MM.1S (cell line): ENCODE measurements around the gene TEDDM1.

Experiments
- DNase-seq: peaks from one replicate; pipeline ENCODE4 v3.0.0-alpha.2; 2015
- H2AFZ ChIP-seq: fragments of 300-600 bp; sonication (generic); 2 replicates; pipeline ENCODE4 v1.6.0; 2016; ENCODE audit warnings: antibody characterized with exemption, low read length
- H3F3A ChIP-seq: fragments of 300-600 bp; sonication (generic); 2 replicates; pipeline ENCODE4 v1.6.1; 2016; ENCODE audit warnings: mild to moderate bottlenecking, antibody characterized with exemption, low read length, moderate library complexity, mixed read lengths; ENCODE audit not compliant: insufficient read depth
- H3K27ac ChIP-seq: fragments of 300-600 bp; sonication (generic); 2 replicates; pipeline ENCODE4 v1.5.1; 2016; ENCODE audit warnings: mild to moderate bottlenecking, low read length
- H3K27me3 ChIP-seq: fragments of 300-600 bp; sonication (generic); replicated peaks from 2 replicates; pipeline ENCODE4 v1.6.0; 2016; ENCODE audit warnings: low read length; ENCODE audit not compliant: insufficient read depth
- H3K36me3 ChIP-seq: fragments of 300-600 bp; sonication (generic); replicated peaks from 2 replicates; pipeline ENCODE4 v1.6.1; 2016; ENCODE audit warnings: mild to moderate bottlenecking, low read length, mixed read lengths; ENCODE audit not compliant: insufficient read depth
- H3K4me1 ChIP-seq: fragments of 300-600 bp; sonication (generic); 2 replicates; pipeline ENCODE4 v1.6.1; 2016; ENCODE audit warnings: low read length, mixed read lengths
- H3K4me2 ChIP-seq: fragments of 300-600 bp; sonication (generic); 2 replicates; pipeline ENCODE4 v1.6.0; 2016; ENCODE audit warnings: low read depth, low read length
- H3K4me3 ChIP-seq: fragments of 300-600 bp; sonication (generic); 2 replicates; pipeline ENCODE4 v1.5.1; 2016; ENCODE audit warnings: low read length, mixed read lengths
- H3K79me2 ChIP-seq: fragments of 300-600 bp; sonication (generic); 2 replicates; pipeline ENCODE4 v1.6.1; 2016; ENCODE audit warnings: mixed run types, low read length, mixed read lengths
- H3K9ac ChIP-seq: fragments of 300-600 bp; sonication (generic); 2 replicates; pipeline ENCODE4 v1.6.1; 2016; ENCODE audit warnings: low read length, mixed read lengths
- H3K9me2 ChIP-seq: fragments of 300-600 bp; sonication (generic); replicated peaks from 2 replicates; pipeline ENCODE4 v1.6.1; 2016; ENCODE audit warnings: mild to moderate bottlenecking, low read length, mixed read lengths; ENCODE audit not compliant: insufficient read depth
- H3K9me3 ChIP-seq: fragments of 300-600 bp; sonication (generic); replicated peaks from 2 replicates; pipeline ENCODE4 v1.6.1; 2016; ENCODE audit warnings: mild to moderate bottlenecking, low read length, mixed read lengths; ENCODE audit not compliant: insufficient read depth
- H4K20me1 ChIP-seq: fragments of 300-600 bp; sonication (generic); 2 replicates; pipeline ENCODE4 v1.6.1; 2016; ENCODE audit warnings: mild to moderate bottlenecking, low read length, moderate library complexity, mixed read lengths; ENCODE audit not compliant: insufficient read depth
- CTCF ChIP-seq: fragments of 300-600 bp; sonication (generic); IDR thresholded peaks from 2 replicates; pipeline ENCODE4 v1.5.1; 2016; ENCODE audit warnings: antibody characterized with exemption, low read length, mixed read lengths
- EZH2 ChIP-seq: fragments of 300-600 bp; sonication (generic); optimal IDR thresholded peaks from 2 replicates; pipeline ENCODE3; 2017; ENCODE audit warnings: low read depth, mild to moderate bottlenecking, antibody characterized with exemption, low read length, mixed read lengths
- EZH2phosphoT487 ChIP-seq: fragments of 300-600 bp; sonication (generic); IDR thresholded peaks from 2 replicates; pipeline ENCODE4 v1.6.1; 2018; ENCODE audit warnings: antibody characterized with exemption, low read length

TEDDM1 gene

GRCh38 chr1:182391028-182391361 is 9.5 kb downstream of the TEDDM1 start:
- TF ChIP-seq CTCF (peak; percentile 29), EZH2 (no peak)
- peaks cover 25% of the 10 kb centered on the region for H3K79me2 ChIP-seq
- H3K4me1 ChIP-seq, result peaks cover 5% of the 10 kb centered on the region; the same call in 1 of the 2 replicates

GRCh38 chr1:182389619-182390047 is 10.8 kb downstream of the TEDDM1 start:
- Histone ChIP-seq H3F3A (peaks cover 7% of the 10 kb centered on the region; the same call in 1 of the 2 replicates), H3K27ac (no peak overlapping the region), H3K9me3 (no peaks in the 10 kb centered on the region), H2AFZ (no peak overlapping the region), H3K9me2 (no peaks in the 10 kb centered on the region), H3K79me2 (peaks cover 25% of the 10 kb centered on the region), H3K27me3 (no peaks in the 10 kb centered on the region), H3K4me2 (peak overlapping the region; percentile 97; the same call in 1 of the 2 replicates), H3K4me3 (peak overlapping the region; percentile 78), H3K36me3 (peaks cover 23% of the 10 kb centered on the region), H3K9ac (no peak overlapping the region), H4K20me1 (no peaks in the 10 kb centered on the region), H3K4me1 (peaks cover 5% of the 10 kb centered on the region; the same call in 1 of the 2 replicates)
- DNase-seq, result no peak
- no peak for TF ChIP-seq CTCF
- TF ChIP-seq EZH2, result no peak
- no peak for TF ChIP-seq EZH2phosphoT487

More at GRCh38 chr1:182391028-182391361, 9.5 kb downstream of the TEDDM1 start:
- DNase-seq, result no peak
- H4K20me1 ChIP-seq, result no peaks in the 10 kb centered on the region
- H3K4me3 ChIP-seq, result peak overlapping the region; percentile 78
- peak overlapping the region; percentile 97 for H3K4me2 ChIP-seq
- H3F3A ChIP-seq, result peaks cover 7% of the 10 kb centered on the region; the same call in 1 of the 2 replicates
- no peaks in the 10 kb centered on the region for H3K27me3 ChIP-seq
- H3K27ac ChIP-seq, result peak overlapping the region; percentile 72; the same call in 1 of the 2 replicates
- peaks cover 14% of the 10 kb centered on the region for H3K36me3 ChIP-seq
- peak overlapping the region; percentile 84; the same call in 1 of the 2 replicates for H3K9ac ChIP-seq
- H3K9me3 ChIP-seq, result no peaks in the 10 kb centered on the region
- H3K9me2 ChIP-seq, result no peaks in the 10 kb centered on the region
- peak overlapping the region; percentile 88 for H2AFZ ChIP-seq

- no peaks in the 10 kb centered on the region for H3K9me2 ChIP-seq
- no peaks in the 10 kb centered on the region for H3K9me3 ChIP-seq
- no peak for DNase-seq
- H4K20me1 ChIP-seq, result no peaks in the 10 kb centered on the region
- peaks cover 25% of the 10 kb centered on the region for H3K79me2 ChIP-seq
- no peak overlapping the region for H3K4me3 ChIP-seq
- H3F3A ChIP-seq, result peaks cover 7% of the 10 kb centered on the region; the same call in 1 of the 2 replicates
- H3K27me3 ChIP-seq, result no peaks in the 10 kb centered on the region
- no peak overlapping the region for H3K27ac ChIP-seq
- H2AFZ ChIP-seq, result no peak overlapping the region
- peaks cover 28% of the 10 kb centered on the region for H3K36me3 ChIP-seq
- no peak overlapping the region for H3K9ac ChIP-seq
- peaks cover 5% of the 10 kb centered on the region; the same call in 1 of the 2 replicates for H3K4me1 ChIP-seq
- H3K4me2 ChIP-seq, result no peak overlapping the region
- TF ChIP-seq EZH2 (no peak), EZH2phosphoT487 (no peak), CTCF (no peak)
Observed at GRCh38 chr1:182388392-182389134, 11.9 kb downstream of the TEDDM1 start.
